Naive thymus-derived CD4-positive, alpha-beta T cell (primary cell): ENCODE measurements around the gene PPP1R12C. TPM values are rescaled to one million over a fixed set of nuclear protein-coding genes. Genes with fewer than 3 reads are reported as not detected.
A peak's percentile ranks its signal among the peaks of the same experiment; 100 is the strongest.

Experiments
- ATAC-seq: fragments of 150-1000 bp; cut with Tn5 transposase; 2 replicates; pipeline ENCODE4 v1.10.0; 2021; ENCODE audit warnings: mild to moderate bottlenecking, moderate library complexity
- CTCF ChIA-PET: fragments of 350-600 bp; sonication (Branson Sonifier 250); formaldehyde crosslinking; loops from one replicate; lab custom pipeline; 2021; ENCODE audit warnings: antibody characterized with exemption; lab: Charles Lee
- POLR2A ChIA-PET: fragments of 350-600 bp; sonication (Branson Sonifier 250); formaldehyde crosslinking; loops from one replicate; lab custom pipeline; 2021; ENCODE audit warnings: antibody characterized with exemption, inconsistent platforms; lab: Charles Lee
- DNase-seq, 9 donors: peaks; one replicate each; pipeline versions ENCODE4 v3.0.0 to v3.0.0-alpha.2; 2020 to 2022; ENCODE audit warnings: mixed read lengths in 1 of 9
- H3K27ac ChIP-seq: one replicate; pipeline ENCODE4 v1.7.0; 2013; ENCODE audit warnings: mild to moderate bottlenecking, low read depth, low read length, moderate library complexity
- H3K27me3 ChIP-seq, 2 donors: one replicate each; pipeline ENCODE4 v1.7.0; 2013; ENCODE audit warnings: low read length in 2 of 2, mild to moderate bottlenecking in 2 of 2, moderate library complexity in 2 of 2; ENCODE audit not compliant: control insufficient read depth in 2 of 2, insufficient read depth in 2 of 2
- H3K36me3 ChIP-seq, 3 experiments: 1 replicate in 2 of 3; 2 replicates in 1 of 3; pipeline ENCODE4 v1.7.0; 2013; ENCODE audit warnings: low read length in 3 of 3, mild to moderate bottlenecking in 3 of 3, moderate library complexity in 1 of 3; ENCODE audit not compliant: insufficient read depth in 3 of 3, control insufficient read depth in 2 of 3
- H3K4me1 ChIP-seq, 2 donors: one replicate each; pipeline ENCODE4 v1.7.0; 2013; ENCODE audit warnings: low read length in 2 of 2, mild to moderate bottlenecking in 2 of 2, moderate library complexity in 1 of 2; ENCODE audit not compliant: control insufficient read depth in 2 of 2, insufficient read depth in 2 of 2
- H3K4me3 ChIP-seq: 2 replicates; pipeline ENCODE4 v1.7.0; 2013; ENCODE audit warnings: mild to moderate bottlenecking, low read length
- H3K9me3 ChIP-seq, 3 experiments: 1 replicate in 2 of 3; 2 replicates in 1 of 3; pipeline ENCODE4 v1.7.0; 2013; ENCODE audit warnings: low read length in 3 of 3; ENCODE audit not compliant: control insufficient read depth in 2 of 3
- H3K27ac Mint-ChIP-seq, 9 donors: one replicate each; pipeline ENCODE4 v1.8.0; 2020 to 2022; ENCODE audit warnings: mixed read lengths in 9 of 9, mild to moderate bottlenecking in 8 of 9, moderate library complexity in 5 of 9, inconsistent platforms in 2 of 9
- H3K27me3 Mint-ChIP-seq, 5 donors: one replicate each; pipeline ENCODE4 v1.8.0; 2021 to 2022; ENCODE audit warnings: mixed read lengths in 5 of 5, mild to moderate bottlenecking in 1 of 5
- H3K36me3 Mint-ChIP-seq, 5 donors: one replicate each; pipeline ENCODE4 v1.8.0; 2020 to 2022; ENCODE audit warnings: mixed read lengths in 5 of 5, mild to moderate bottlenecking in 3 of 5, inconsistent platforms in 1 of 5
- H3K4me1 Mint-ChIP-seq, 7 donors: one replicate each; pipeline ENCODE4 v1.8.0; 2020 to 2022; ENCODE audit warnings: mixed read lengths in 7 of 7, mild to moderate bottlenecking in 3 of 7, inconsistent platforms in 1 of 7
- H3K4me3 Mint-ChIP-seq, 10 donors: one replicate each; pipeline ENCODE4 v1.8.0; 2020 to 2022; ENCODE audit warnings: mild to moderate bottlenecking in 10 of 10, mixed read lengths in 10 of 10, moderate library complexity in 6 of 10, inconsistent platforms in 2 of 10
- H3K9me3 Mint-ChIP-seq, 11 donors: one replicate each; pipeline ENCODE4 v1.8.0; 2020 to 2022; ENCODE audit warnings: mixed read lengths in 11 of 11, mild to moderate bottlenecking in 4 of 11, inconsistent platforms in 1 of 11, moderate library complexity in 1 of 11
- intact Hi-C, 2 donors: fragments of 100-400 bp; cut with micrococcal nuclease; formaldehyde crosslinking; loops; one replicate each; pipeline ENCODE4 v1.15.1; 2023
- microRNA-seq: library from miRNA; unstranded; fragments of <30 nt; microRNA quantifications from one replicate; pipeline ENCODE4 v1.2.0, GENCODE V29; 2022; ENCODE audit warnings: borderline microRNAs expressed
- polyA plus RNA-seq, 2 donors: library from polyadenylated mRNA; unstranded; fragments of 300-500 nt; fragmentation: Illumina TruSeq; gene quantifications; one replicate each; pipeline ENCODE4 v1.2.3, GENCODE V29; 2021
- total RNA-seq, 6 experiments: library from RNA in 5 of 6; stranded (reverse) in 5 of 6; gene quantifications; 1 replicate in 5 of 6; 2 replicates in 1 of 6; pipeline ENCODE4 v1.2.3 and lab custom pipeline; 2021 to 2026

PPP1R12C gene
- total and polyA plus RNA-seq, 7 experiments from 2014 or later = 3.8 to 180 (median 142) TPM

- ChIA-PET POLR2A (no interaction called here), CTCF (no interaction called here)
- Histone ChIP-seq H3K27me3 (no peaks in the 10 kb centered on the region), H3K36me3 (peaks cover 0 to 37% (median 1%) of the 10 kb centered on the region in 3 experiments), H3K4me3 (no peak overlapping the region), H3K4me1 (peaks cover 11 to 19% of the 10 kb centered on the region in 2 donors), H3K27ac (no peak overlapping the region), H3K9me3 (no peaks in the 10 kb centered on the region)
- H3K27ac Mint-ChIP-seq = peak overlapping the region in 6 of 9 donors; percentile 51 to 93 (median 75)
- ATAC-seq (no peak), DNase-seq (no peak)
- H3K27me3 Mint-ChIP-seq = no peaks in the 10 kb centered on the region
- H3K9me3 Mint-ChIP-seq = peaks cover 0 to 3% (median 0%) of the 10 kb centered on the region in 11 donors
- intact Hi-C loops = loop anchor here (1.0 to 2.0 kb wide), 2 partner anchors 20 to 21 kb away; partner anchors contain the start of gene RDH13 (in 2 of the 2)
- H3K4me3 Mint-ChIP-seq = peak overlapping the region; percentile 37 to 87 (median 82)
- H3K4me1 Mint-ChIP-seq = peaks cover 16 to 34% (median 26%) of the 10 kb centered on the region in 7 donors
- H3K36me3 Mint-ChIP-seq = peaks cover 0 to 36% (median 9%) of the 10 kb centered on the region in 5 donors
Measured at GRCh38 chr19:55042688-55043087, 74.7 kb downstream of the PPP1R12C start.

GRCh38 chr19:55042344-55042678, 75.1 kb downstream of the PPP1R12C start:
- DNase-seq (no peak), ATAC-seq (no peak)
- H3K27me3 ChIP-seq = no peaks in the 10 kb centered on the region
- Mint-ChIP-seq H3K36me3 (peaks cover 0 to 36% (median 9%) of the 10 kb centered on the region in 5 donors), H3K27ac (peak overlapping the region; percentile 46 to 93 (median 79)), H3K4me3 (peak overlapping the region; percentile 66 to 87 (median 82)), H3K9me3 (peaks cover 0 to 3% (median 0%) of the 10 kb centered on the region in 11 donors), H3K4me1 (peaks cover 16 to 34% (median 26%) of the 10 kb centered on the region in 7 donors), H3K27me3 (no peaks in the 10 kb centered on the region)
- peaks cover 0 to 34% (median 0%) of the 10 kb centered on the region in 3 experiments for H3K36me3 ChIP-seq
- peaks cover 11 to 19% of the 10 kb centered on the region in 2 donors for H3K4me1 ChIP-seq
- intact Hi-C loops = loop anchor here (1.0 to 2.0 kb wide), 2 partner anchors 20 to 21 kb away; partner anchors contain the start of gene RDH13 (in 2 of the 2)
- peak overlapping the region; percentile 39 for H3K4me3 ChIP-seq
- peak overlapping the region; percentile 31 for H3K27ac ChIP-seq
- ChIA-PET POLR2A (no interaction called here), CTCF (no interaction called here)
- H3K9me3 ChIP-seq = no peaks in the 10 kb centered on the region

GRCh38 chr19:55041627-55042343, 75.7 kb downstream of the PPP1R12C start:
- no peaks in the 10 kb centered on the region for H3K9me3 ChIP-seq
- Mint-ChIP-seq H3K4me3 (peak overlapping the region; percentile 66 to 87 (median 82)), H3K27me3 (no peaks in the 10 kb centered on the region), H3K9me3 (peaks cover 0 to 3% (median 0%) of the 10 kb centered on the region in 11 donors), H3K27ac (peak overlapping the region in 8 of 9 donors; percentile 46 to 93 (median 81)), H3K36me3 (peaks cover 0 to 40% (median 9%) of the 10 kb centered on the region in 5 donors), H3K4me1 (peaks cover 16 to 34% (median 26%) of the 10 kb centered on the region in 7 donors)
- no peaks in the 10 kb centered on the region for H3K27me3 ChIP-seq
- POLR2A ChIA-PET = no interaction called here
- peaks cover 0 to 28% (median 0%) of the 10 kb centered on the region in 3 experiments for H3K36me3 ChIP-seq
- peaks cover 11 to 19% of the 10 kb centered on the region in 2 donors for H3K4me1 ChIP-seq
- peak overlapping the region; percentile 39 for H3K4me3 ChIP-seq
- ATAC-seq (peak; percentile 56), DNase-seq (peak in 7 of 9 donors; percentile 10 to 44 (median 29))
- intact Hi-C loops = loop anchor here (1.0 to 2.0 kb wide), 2 partner anchors 21 to 22 kb away; partner anchors contain the start of gene RDH13 (in 2 of the 2)
- CTCF ChIA-PET = no interaction called here
- H3K27ac ChIP-seq = peak overlapping the region; percentile 31

GRCh38 chr19:55041244-55041626, 76.2 kb downstream of the PPP1R12C start:
- Mint-ChIP-seq H3K27ac (peak overlapping the region in 4 of 9 donors; percentile 45 to 93 (median 77)), H3K4me1 (peaks cover 16 to 34% (median 26%) of the 10 kb centered on the region in 7 donors), H3K4me3 (peak overlapping the region; percentile 66 to 87 (median 82)), H3K36me3 (peaks cover 0 to 40% (median 9%) of the 10 kb centered on the region in 5 donors), H3K9me3 (peaks cover 0 to 3% (median 0%) of the 10 kb centered on the region in 11 donors), H3K27me3 (no peaks in the 10 kb centered on the region)
- ATAC-seq (no peak), DNase-seq (no peak)
- Histone ChIP-seq H3K4me1 (peaks cover 11 to 19% of the 10 kb centered on the region in 2 donors), H3K4me3 (peak overlapping the region; percentile 39), H3K36me3 (peaks cover 0 to 23% (median 0%) of the 10 kb centered on the region in 3 experiments), H3K27me3 (no peaks in the 10 kb centered on the region), H3K9me3 (no peaks in the 10 kb centered on the region), H3K27ac (no peak overlapping the region)
- ChIA-PET POLR2A (no interaction called here), CTCF (no interaction called here)
- intact Hi-C loops = no loop called here

Small RNA genes lying within 50 kb of the gene (microRNA-seq; reads per million reads assigned to microRNA genes)
- gene MIR7975 = not detected

Other genes starting within 250 kb of the PPP1R12C start
- gene FCAR, start 243.4 kb downstream of the PPP1R12C start, total RNA-seq = 100 to 1,000 TPM in 1 of 5 experiments, 1 to 10 TPM in 1, not detected in 3; 8.5 to 110 TPM
- not detected for gene FCAR, start 243.4 kb downstream of the PPP1R12C start, polyA plus RNA-seq
- 10 to 100 TPM in 1 of 5 experiments, 1 to 10 TPM in 1, under 1 TPM in 2, not detected in 1; 0.65 to 22.1 (median 1.6) TPM for gene NCR1, start 211.5 kb downstream of the PPP1R12C start, total RNA-seq
- not detected for gene NCR1, start 211.5 kb downstream of the PPP1R12C start, polyA plus RNA-seq
- gene NLRP7, start 170.1 kb downstream of the PPP1R12C start, total RNA-seq = not detected
- gene NLRP7, start 170.1 kb downstream of the PPP1R12C start, polyA plus RNA-seq = not detected
- gene NLRP2, start 151.3 kb downstream of the PPP1R12C start, total RNA-seq = 10 to 100 TPM in 1 of 5 experiments, 1 to 10 TPM in 4; 3.7 to 18.6 (median 6.4) TPM
- 1 to 10 TPM; 2.2 to 5.5 TPM for gene NLRP2, start 151.3 kb downstream of the PPP1R12C start, polyA plus RNA-seq
- 1 to 10 TPM in 1 of 5 experiments, under 1 TPM in 4; 0.27 to 1.2 (median 0.51) TPM for gene GP6, start 79.4 kb downstream of the PPP1R12C start, total RNA-seq
- gene GP6, start 79.4 kb downstream of the PPP1R12C start, polyA plus RNA-seq = under 1 TPM; 0.14 to 0.33 TPM
- 10 to 100 TPM; 14.5 to 24.8 (median 19.0) TPM for gene RDH13, start 54.5 kb downstream of the PPP1R12C start, total RNA-seq
- 10 to 100 TPM in 1 of 2 donors, 1 to 10 TPM in 1; 9.4 to 24.8 TPM for gene RDH13, start 54.5 kb downstream of the PPP1R12C start, polyA plus RNA-seq
- 1 to 10 TPM in 4 of 5 experiments, under 1 TPM in 1; 0.76 to 6.8 (median 2.0) TPM for gene EPS8L1, start 41.8 kb downstream of the PPP1R12C start, total RNA-seq
- gene EPS8L1, start 41.8 kb downstream of the PPP1R12C start, polyA plus RNA-seq = under 1 TPM in 1 of 2 donors, not detected in 1; 0.09 TPM
- gene TNNT1, start 31.6 kb upstream of the PPP1R12C start, total RNA-seq = 1 to 10 TPM in 2 of 5 experiments, under 1 TPM in 1, not detected in 2; 0.63 to 5.6 (median 1.4) TPM
- gene TNNT1, start 31.6 kb upstream of the PPP1R12C start, polyA plus RNA-seq = not detected
- gene TNNI3, start 40.1 kb upstream of the PPP1R12C start, total RNA-seq = not detected
- not detected for gene TNNI3, start 40.1 kb upstream of the PPP1R12C start, polyA plus RNA-seq
- gene DNAAF3, start 49.0 kb upstream of the PPP1R12C start, total RNA-seq = not detected
- gene DNAAF3, start 49.0 kb upstream of the PPP1R12C start, polyA plus RNA-seq = not detected
- 1 to 10 TPM in 2 of 5 experiments, not detected in 3; 1.7 to 2.6 TPM for gene SYT5, start 62.7 kb upstream of the PPP1R12C start, total RNA-seq
- gene SYT5, start 62.7 kb upstream of the PPP1R12C start, polyA plus RNA-seq = not detected
- under 1 TPM in 1 of 5 experiments, not detected in 4; 0.56 TPM for gene PTPRH, start 91.9 kb upstream of the PPP1R12C start, total RNA-seq
- gene PTPRH, start 91.9 kb upstream of the PPP1R12C start, polyA plus RNA-seq = not detected
- gene TMEM86B, start 111.1 kb upstream of the PPP1R12C start, total RNA-seq = 10 to 100 TPM; 10.4 to 24.1 (median 10.7) TPM
- gene TMEM86B, start 111.1 kb upstream of the PPP1R12C start, polyA plus RNA-seq = 1 to 10 TPM; 1.2 to 3.3 TPM
- gene PPP6R1, start 141.4 kb upstream of the PPP1R12C start, total RNA-seq = 100 to 1,000 TPM; 151 to 223 (median 168) TPM
- 100 to 1,000 TPM in 1 of 2 donors, 10 to 100 TPM in 1; 39.3 to 103 TPM for gene PPP6R1, start 141.4 kb upstream of the PPP1R12C start, polyA plus RNA-seq
- gene HSPBP1, start 162.5 kb upstream of the PPP1R12C start, total RNA-seq = 10 to 100 TPM; 15.0 to 30.0 (median 16.0) TPM
- gene HSPBP1, start 162.5 kb upstream of the PPP1R12C start, polyA plus RNA-seq = 10 to 100 TPM; 35.4 to 44.7 TPM
- gene BRSK1, start 166.4 kb upstream of the PPP1R12C start, total RNA-seq = 1 to 10 TPM in 3 of 5 experiments, under 1 TPM in 2; 0.41 to 6.3 (median 3.4) TPM
- not detected for gene BRSK1, start 166.4 kb upstream of the PPP1R12C start, polyA plus RNA-seq
- gene TMEM150B, start 207.7 kb upstream of the PPP1R12C start, total RNA-seq = 10 to 100 TPM in 1 of 5 experiments, under 1 TPM in 3, not detected in 1; 0.44 to 10.3 (median 0.71) TPM
- gene TMEM150B, start 207.7 kb upstream of the PPP1R12C start, polyA plus RNA-seq = not detected
- 10 to 100 TPM; 21.8 to 63.3 (median 27.2) TPM for gene KMT5C, start 222.2 kb upstream of the PPP1R12C start, total RNA-seq
- gene KMT5C, start 222.2 kb upstream of the PPP1R12C start, polyA plus RNA-seq = 1 to 10 TPM in 1 of 2 donors, under 1 TPM in 1; 0.84 to 2.9 TPM
- gene COX6B2, start 237.1 kb upstream of the PPP1R12C start, total RNA-seq = under 1 TPM in 2 of 5 experiments, not detected in 3; 0.37 to 0.49 TPM
- gene COX6B2, start 237.1 kb upstream of the PPP1R12C start, polyA plus RNA-seq = not detected
- gene GARIN5B, start 245.6 kb upstream of the PPP1R12C start, total RNA-seq = not detected
- not detected for gene GARIN5B, start 245.6 kb upstream of the PPP1R12C start, polyA plus RNA-seq